Endothelial cell of umbilical vein (primary cell): ENCODE measurements around the gene AFDN. TPM values are rescaled to one million over a fixed set of nuclear protein-coding genes. Genes with fewer than 3 reads are reported as not detected.

Experiments
- BruUV-seq: library from RNA; stranded (reverse); fragments of 400-500 nt; replicated peaks from 2 replicates; lab custom pipeline; 2021; lab: Mats Ljungman, UMichigan
- CTCF ChIA-PET: fragments of 300-600, 350-600 bp; sonication (Branson Sonifier 250); formaldehyde crosslinking; loops from one replicate; lab custom pipeline; 2021; ENCODE audit warnings: antibody characterized with exemption, inconsistent platforms; lab: Charles Lee
- POLR2A ChIA-PET: fragments of 300-600, 350-600 bp; sonication (Branson Sonifier 250); formaldehyde crosslinking; loops from one replicate; lab custom pipeline; 2021; ENCODE audit warnings: antibody characterized with exemption, inconsistent platforms; lab: Charles Lee
- DNase-seq: peaks from one replicate; pipeline ENCODE4 v3.0.0-alpha.2; 2011; ENCODE audit warnings: low read depth, low spot score
- FAIRE-seq: peaks from 2 replicates; lab custom pipeline; 2011; peaks lifted over from hg19 to GRCh38; lab: Jason Lieb, UNC
- H2AFZ ChIP-seq: 2 replicates; pipeline ENCODE4 v1.6.0; 2012; ENCODE audit warnings: low read depth, low read length, control low read depth, inconsistent platforms
- H3K27ac ChIP-seq: 2 replicates; pipeline ENCODE4 v1.5.1; 2011; ENCODE audit warnings: low read depth, mild to moderate bottlenecking, control low read depth, low read length, moderate library complexity; ENCODE audit not compliant: insufficient read depth
- H3K27me3 ChIP-seq, 2 experiments: 2 replicates each; pipeline versions ENCODE4 v1.6.0 to v1.6.1; 2011; ENCODE audit warnings: low read length in 2 of 2, mixed read lengths in 1 of 2; ENCODE audit not compliant: control insufficient read depth in 2 of 2, insufficient read depth in 2 of 2
- H3K36me3 ChIP-seq, 2 experiments: 2 replicates in 1 of 2; 3 replicates in 1 of 2; pipeline ENCODE4 v1.5.1; 2011; ENCODE audit warnings: low read length in 2 of 2, mild to moderate bottlenecking in 1 of 2, moderate library complexity in 1 of 2; ENCODE audit not compliant: control insufficient read depth in 2 of 2, insufficient read depth in 2 of 2; ENCODE audit errors: extremely low read depth in 1 of 2
- H3K4me1 ChIP-seq: 3 replicates; pipeline ENCODE4 v1.5.1; 2011; ENCODE audit warnings: mild to moderate bottlenecking, low read length; ENCODE audit not compliant: control insufficient read depth, insufficient read depth; ENCODE audit errors: extremely low read depth
- H3K4me2 ChIP-seq: 2 replicates; pipeline ENCODE4 v1.6.1; 2011; ENCODE audit warnings: low read length, control low read depth, mixed read lengths; ENCODE audit not compliant: insufficient read depth
- H3K4me3 ChIP-seq, 3 experiments: fragments of 200-600 bp in 1 of 3; sonication (generic), shearing (Covaris generic) in 1 of 3; replicated peaks in 1 of 3; 2 replicates each; pipeline ENCODE4 v1.5.1; 2011 to 2016; ENCODE audit warnings: control low read depth in 3 of 3, low read length in 3 of 3, mild to moderate bottlenecking in 2 of 3, inconsistent platforms in 1 of 3, low read depth in 1 of 3, moderate library complexity in 1 of 3; ENCODE audit not compliant: insufficient read depth in 1 of 3
- H3K79me2 ChIP-seq: 2 replicates; pipeline ENCODE4 v1.6.0; 2012; ENCODE audit warnings: low read length, inconsistent platforms; ENCODE audit not compliant: control insufficient read depth, insufficient read depth
- H3K9ac ChIP-seq: replicated peaks from 2 replicates; pipeline ENCODE3; 2011; ENCODE audit warnings: low read length, control low read depth; ENCODE audit not compliant: insufficient read depth; ENCODE audit errors: extremely low read depth
- H3K9me1 ChIP-seq: replicated peaks from 3 replicates; pipeline ENCODE4 v1.6.0; 2011; ENCODE audit warnings: mild to moderate bottlenecking, low read length; ENCODE audit not compliant: control insufficient read depth, insufficient read depth; ENCODE audit errors: extremely low read depth
- H3K9me3 ChIP-seq: replicated peaks from 2 replicates; pipeline ENCODE4 v1.5.1; 2012; ENCODE audit warnings: low read length, inconsistent platforms; ENCODE audit not compliant: control insufficient read depth, insufficient read depth
- H4K20me1 ChIP-seq: replicated peaks from 2 replicates; pipeline ENCODE3; 2011; ENCODE audit warnings: mild to moderate bottlenecking, low read length; ENCODE audit not compliant: control insufficient read depth, insufficient read depth; ENCODE audit errors: extremely low read depth
- CTCF ChIP-seq, 2 donors: IDR thresholded peaks; 1 replicate in 1 of 2; 2 replicates in 1 of 2; pipeline ENCODE4 v1.5.1; 2011; ENCODE audit warnings: low read length in 2 of 2, mild to moderate bottlenecking in 2 of 2, moderate library complexity in 2 of 2, control low read depth in 1 of 2, inconsistent platforms in 1 of 2, low read depth in 1 of 2; ENCODE audit not compliant: insufficient read depth in 1 of 2; ENCODE audit errors: extremely low read depth in 1 of 2
- EZH2 ChIP-seq: IDR thresholded peaks from 2 replicates; pipeline ENCODE4 v1.6.1; 2012; ENCODE audit warnings: borderline replicate concordance, low read depth, mild to moderate bottlenecking, moderate library complexity, low read length, inconsistent platforms; ENCODE audit not compliant: severe bottlenecking
- FOS ChIP-seq: IDR thresholded peaks from 2 replicates; pipeline ENCODE4 v1.6.1; 2011; ENCODE audit warnings: mild to moderate bottlenecking, low read length, moderate library complexity, borderline replicate concordance; ENCODE audit not compliant: insufficient read depth
- GATA2 ChIP-seq: IDR thresholded peaks from 2 replicates; pipeline ENCODE4 v1.7.0; 2011; ENCODE audit warnings: low read depth, mild to moderate bottlenecking, moderate library complexity, mixed read lengths, low read length; ENCODE audit not compliant: insufficient read length, insufficient read depth
- JUN ChIP-seq: IDR thresholded peaks from 2 replicates; pipeline ENCODE4 v1.6.1; 2011; ENCODE audit warnings: borderline replicate concordance, low read depth; ENCODE audit not compliant: insufficient read length, insufficient read depth
- MAX ChIP-seq: IDR thresholded peaks from 2 replicates; pipeline ENCODE4 v1.6.1; 2011; ENCODE audit not compliant: insufficient read depth, insufficient read length
- MYC ChIP-seq: IDR thresholded peaks from one replicate; pipeline ENCODE4 v1.6.1; 2011; ENCODE audit warnings: mild to moderate bottlenecking, low read depth, low read length
- POLR2A ChIP-seq: IDR thresholded peaks from 2 replicates; pipeline ENCODE4 v1.6.1; 2012; ENCODE audit warnings: low read depth, mild to moderate bottlenecking, control low read depth, low read length
- POLR2AphosphoS5 ChIP-seq: IDR thresholded peaks from 2 replicates; pipeline ENCODE4 v1.6.1; 2012; ENCODE audit warnings: low read depth, mild to moderate bottlenecking, control low read depth, low read length, moderate library complexity; ENCODE audit not compliant: insufficient read depth
- dilution Hi-C: fragments of 300-500 bp; cut with MboI; formaldehyde crosslinking; loops from one replicate; pipeline ENCODE4 v1.15.0; 2019; ENCODE audit warnings: low sequenced_read_pairs; ENCODE audit not compliant: extremely low pct_ligation_motif_present
- intact Hi-C: fragments of 100-400 bp; cut with micrococcal nuclease; formaldehyde crosslinking; loops from one replicate; pipeline ENCODE4 v1.10.0; 2022
- polyA plus RNA-seq, 4 experiments: library from polyadenylated mRNA; depleted of rRNA in 3 of 4; stranded (reverse) in 3 of 4; unstranded in 1 of 4; fragments of >200 nt; gene quantifications; 2 replicates each; pipeline versions ENCODE4 v1.2.1 to v1.2.3, GENCODE V29; 2011 to 2012; ENCODE audit warnings: missing spikeins in 1 of 4
- total RNA-seq: library from RNA; stranded (reverse); gene quantifications from 2 replicates; pipeline ENCODE4 v1.2.3, GENCODE V29; 2021

Gene AFDN
- total and polyA plus RNA-seq, 2 donors (not counting 3 experiments of a cell fraction or from before 2014, with no cell fraction given): 31.0 to 134 TPM

GRCh38 chr6:167946604-167947003 lies 119.9 kb downstream of the AFDN start:
- H3K27ac ChIP-seq: no peak overlapping the region
- peaks cover 23 to 31% of the 10 kb centered on the region in 2 experiments for H3K36me3 ChIP-seq
- TF ChIP-seq MAX (no peak), JUN (no peak), POLR2AphosphoS5 (no peak), EZH2 (no peak), GATA2 (no peak), MYC (no peak), FOS (no peak), CTCF (IDR thresholded peaks at IDR 0.05; ENCODE audit: extremely low read depth in 1 of 2, insufficient read depth in 1 of 2, low read depth in 1 of 2, low read length in 2 of 2) (no peak), POLR2A (no peak)
- no peaks in the 10 kb centered on the region for H4K20me1 ChIP-seq
- intact Hi-C loops: no loop called here
- DNase-seq: no peak
- BruUV-seq: no TSS peak
- H3K9ac ChIP-seq: no peak overlapping the region
- no peaks in the 10 kb centered on the region for H3K9me1 ChIP-seq
- H2AFZ ChIP-seq: no peak overlapping the region
- no peaks in the 10 kb centered on the region for H3K4me1 ChIP-seq
- no peak for FAIRE-seq
- CTCF ChIA-PET: interaction anchor here (1.0 kb wide), 1 partner anchor 15 kb away, joined by 3 read pairs; no protein-coding TSS in a partner anchor
- dilution Hi-C loops: no loop called here
- no peaks in the 10 kb centered on the region for H3K79me2 ChIP-seq
- H3K9me3 ChIP-seq: no peaks in the 10 kb centered on the region
- no peak overlapping the region for H3K4me3 ChIP-seq
- H3K4me2 ChIP-seq: no peak overlapping the region
- H3K27me3 ChIP-seq: no peaks in the 10 kb centered on the region
- POLR2A ChIA-PET: no interaction called here
